Activated gamma-delta T cell (primary cell): ENCODE data around the gene INTS14.
"Not testable (repeated sequence)": the region's sequence is repeated elsewhere in the genome, so short reads cannot be mapped to it uniquely, and the experiment has no call there.

Experiments
- DNase-seq: peaks from one replicate; lab custom pipeline; 2025; lab: John Stamatoyannopoulos, UW

Gene INTS14

DNA sequence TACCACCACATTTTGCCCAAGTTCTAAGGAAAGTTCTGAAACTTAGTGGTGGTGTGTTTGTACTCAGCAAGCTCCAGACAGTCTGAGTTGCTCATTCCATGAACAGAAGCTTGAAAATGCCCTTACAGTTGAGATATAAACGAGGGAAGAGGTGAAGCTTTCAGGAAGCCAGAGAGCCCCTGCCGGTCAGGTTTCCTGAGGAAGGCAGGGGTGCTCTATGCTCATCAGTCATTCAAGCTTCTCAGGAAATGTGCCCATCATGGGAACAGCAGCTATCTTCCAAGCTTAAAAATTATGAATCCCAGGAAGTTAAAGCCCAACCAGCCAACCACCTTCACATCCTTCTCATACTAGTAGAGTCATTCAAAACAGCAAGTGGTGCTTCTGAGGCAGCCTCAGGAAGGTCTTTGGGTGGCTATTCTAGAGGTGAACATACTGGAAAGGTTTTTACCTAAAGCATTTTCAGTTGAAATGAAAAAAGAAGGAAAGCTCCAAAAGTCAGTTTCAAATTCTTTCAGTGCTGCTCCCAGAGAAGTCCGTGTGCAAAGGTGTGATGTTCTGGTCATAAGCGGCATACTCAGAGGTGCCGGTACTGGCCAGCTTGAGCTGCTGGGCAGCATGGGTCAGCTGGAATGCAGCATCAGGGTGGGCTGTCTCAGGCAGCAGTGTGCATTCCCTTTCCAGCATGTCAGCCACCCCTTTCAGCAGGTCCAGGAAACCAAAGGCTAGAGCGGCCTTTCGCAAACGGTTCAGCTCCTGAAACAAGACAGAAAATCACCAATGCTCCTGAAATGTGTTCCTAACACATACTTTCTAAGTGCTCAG lies 31.8 kb downstream of the INTS14 start:
- no peak for DNase-seq

- DNase-seq, result no peak
Observed at GRCh38 chr15:65577129-65577996, 33.6 kb downstream of the INTS14 start.

DNA sequence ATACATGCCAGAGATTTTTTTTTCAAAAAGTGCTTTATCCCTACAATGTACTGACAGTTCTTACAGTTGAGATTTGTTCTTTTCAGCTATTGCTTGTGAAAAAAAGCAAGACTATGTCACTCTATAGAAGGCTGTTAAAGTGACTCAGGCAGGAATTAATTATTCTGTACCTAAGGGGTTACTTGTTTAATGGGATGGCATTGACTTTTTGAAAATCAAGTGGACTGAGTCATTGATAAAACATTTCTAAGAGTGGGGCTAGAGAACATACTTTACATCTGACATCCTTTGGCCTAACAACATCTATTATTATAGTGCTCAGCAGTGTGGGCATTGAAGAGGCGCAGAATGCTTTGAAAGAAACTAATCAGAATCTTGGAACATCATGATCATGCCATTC lies 34.3 kb downstream of the INTS14 start:
- no peak for DNase-seq

DNA sequence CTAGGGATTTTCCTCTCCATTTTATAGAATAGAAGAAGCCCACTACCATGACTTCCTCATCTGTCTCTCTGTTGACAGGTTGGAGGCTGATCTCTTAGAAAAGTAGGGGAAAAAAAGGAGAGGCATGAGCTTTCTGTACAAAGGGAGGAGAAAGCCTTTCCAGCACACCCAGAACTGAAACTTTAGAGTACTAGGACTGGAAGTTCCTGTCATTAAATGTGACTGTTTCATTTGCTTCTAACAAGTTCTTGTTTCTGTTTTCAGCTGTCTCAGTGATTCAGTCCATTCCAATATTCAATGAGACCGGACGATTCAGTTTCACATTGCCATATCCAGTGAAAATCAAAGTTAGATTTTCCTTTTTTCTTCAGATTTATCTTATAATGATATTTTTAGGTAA lies 39.0 kb downstream of the INTS14 start:
- no peak for DNase-seq

- DNase-seq, result no peak
Observed at GRCh38 chr15:65569728-65570127, 41.2 kb downstream of the INTS14 start.

- no peak for DNase-seq
Observed at GRCh38 chr15:65561934-65562333, 49.0 kb downstream of the INTS14 start.

DNA sequence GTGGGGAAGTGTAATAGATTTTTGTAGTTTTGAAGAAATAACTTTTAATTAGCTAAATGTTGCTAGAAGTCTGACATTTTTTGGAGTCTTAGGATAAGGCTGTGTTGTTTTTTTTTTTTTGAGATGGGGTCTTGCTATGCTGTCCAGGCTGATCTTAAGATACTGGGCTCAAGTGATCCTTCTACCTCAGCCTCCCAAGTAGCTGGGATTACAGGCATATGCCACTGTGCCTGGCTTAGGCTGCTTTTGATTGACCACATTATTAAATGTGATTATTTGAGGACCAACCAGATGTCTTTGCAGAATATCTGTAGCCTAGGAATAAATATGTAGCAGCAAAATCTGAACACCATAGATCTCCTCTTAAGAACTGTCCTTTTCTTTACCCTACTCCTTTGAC lies 51.0 kb downstream of the INTS14 start:
- no peak for DNase-seq

GRCh38 chr15:65558997-65559760 lies 51.8 kb downstream of the INTS14 start:
- DNase-seq, result no peak

GRCh38 chr15:65558336-65558735 lies 52.6 kb downstream of the INTS14 start:
- DNase-seq, result no peak

DNA sequence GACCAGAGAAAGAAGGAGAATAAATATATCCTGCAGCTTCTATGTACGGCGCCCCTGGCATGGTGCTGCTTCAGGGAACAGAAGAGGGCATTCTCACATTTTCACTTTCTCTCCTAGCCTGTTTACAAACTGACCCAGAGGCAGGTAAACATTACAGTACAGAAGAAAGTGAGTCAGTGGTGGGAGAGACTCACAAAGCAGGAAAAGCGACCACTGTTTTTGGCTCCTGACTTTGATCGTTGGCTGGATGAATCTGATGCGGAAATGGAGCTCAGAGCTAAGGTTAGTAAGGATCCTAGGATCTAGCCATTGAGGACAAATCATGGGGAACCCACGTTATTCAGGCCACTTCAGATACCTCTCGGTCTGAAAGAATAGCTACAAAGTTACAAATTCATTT lies 54.3 kb downstream of the INTS14 start:
- DNase-seq, result no peak

DNA sequence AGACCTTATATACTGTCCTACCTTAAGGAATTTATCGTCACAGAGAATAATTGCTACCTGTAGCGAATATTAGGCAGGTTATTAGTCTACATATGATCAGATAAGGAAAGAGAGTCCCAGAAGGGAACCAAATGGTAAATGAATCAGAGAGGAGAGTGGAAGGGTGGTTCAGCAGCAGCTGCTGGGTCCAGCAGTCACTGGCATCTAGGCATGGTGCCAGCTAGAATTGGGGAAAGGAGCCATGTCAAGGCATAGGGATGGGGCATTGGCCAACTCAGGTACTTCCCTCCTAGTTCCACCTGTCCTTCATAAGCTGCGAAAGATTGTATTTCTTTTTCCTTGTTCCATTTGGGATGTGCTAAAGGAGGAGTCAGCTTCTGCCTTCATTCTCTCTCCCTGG lies 57.2 kb downstream of the INTS14 start:
- DNase-seq, result no peak

- not testable (repeated sequence) for DNase-seq
Observed at GRCh38 chr15:65552851-65553250, 58.1 kb downstream of the INTS14 start.

- DNase-seq, result no peak
Observed at GRCh38 chr15:65551183-65551582, 59.7 kb downstream of the INTS14 start.

GRCh38 chr15:65550681-65551098 lies 60.2 kb downstream of the INTS14 start:
- no peak for DNase-seq

DNA sequence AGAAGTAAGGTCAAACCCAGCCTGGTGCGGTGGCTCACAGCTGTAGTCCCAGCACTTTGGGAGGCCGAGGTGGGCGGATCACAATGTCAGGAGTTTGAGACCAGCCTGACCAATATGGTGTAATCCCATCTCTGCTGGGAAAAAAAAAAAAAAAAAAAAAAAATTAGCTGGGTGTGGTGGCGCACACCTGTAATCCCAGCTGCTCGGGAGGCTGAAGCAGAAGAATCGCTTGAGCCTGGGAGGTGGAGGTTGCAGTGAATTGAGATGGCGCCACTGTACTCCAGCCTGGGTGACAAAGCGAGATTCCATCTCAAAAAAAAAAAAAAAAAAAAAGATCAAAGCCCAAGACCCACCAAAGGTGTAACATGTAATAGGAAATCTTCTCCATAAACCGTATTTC lies 61.6 kb downstream of the INTS14 start:
- DNase-seq, result not testable (repeated sequence)

- no peak for DNase-seq
Observed at GRCh38 chr15:65547841-65548240, 63.1 kb downstream of the INTS14 start.

GRCh38 chr15:65541231-65541820 lies 69.6 kb downstream of the INTS14 start:
- no peak for DNase-seq

DNA sequence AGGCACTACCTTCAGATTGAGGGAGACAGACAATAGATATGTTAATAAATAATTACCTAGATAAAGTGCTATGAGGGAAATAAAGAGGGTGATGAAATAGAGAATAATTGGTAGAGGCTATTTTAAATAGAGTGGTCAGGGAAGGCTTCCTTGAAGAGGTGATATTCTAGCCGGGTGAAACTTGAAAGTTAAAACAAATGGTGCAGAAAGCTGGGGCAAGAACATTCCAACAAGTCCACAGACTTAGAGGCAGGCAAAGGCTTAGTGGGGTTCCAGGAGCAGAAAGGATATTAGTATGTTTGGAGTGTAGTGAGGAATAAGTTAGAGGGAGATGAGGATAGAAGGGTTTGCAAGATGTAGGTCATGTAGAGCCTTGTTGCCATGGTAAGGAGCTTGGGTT lies 70.6 kb downstream of the INTS14 start:
- no peak for DNase-seq

GRCh38 chr15:65535192-65535591 lies 75.7 kb downstream of the INTS14 start:
- no peak for DNase-seq

- no peak for DNase-seq
Observed at GRCh38 chr15:65533057-65533756, 77.7 kb downstream of the INTS14 start.

GRCh38 chr15:65532738-65533051 lies 78.2 kb downstream of the INTS14 start:
- DNase-seq, result no peak
